ENCODE data around the gene FTHL17.

DNA sequence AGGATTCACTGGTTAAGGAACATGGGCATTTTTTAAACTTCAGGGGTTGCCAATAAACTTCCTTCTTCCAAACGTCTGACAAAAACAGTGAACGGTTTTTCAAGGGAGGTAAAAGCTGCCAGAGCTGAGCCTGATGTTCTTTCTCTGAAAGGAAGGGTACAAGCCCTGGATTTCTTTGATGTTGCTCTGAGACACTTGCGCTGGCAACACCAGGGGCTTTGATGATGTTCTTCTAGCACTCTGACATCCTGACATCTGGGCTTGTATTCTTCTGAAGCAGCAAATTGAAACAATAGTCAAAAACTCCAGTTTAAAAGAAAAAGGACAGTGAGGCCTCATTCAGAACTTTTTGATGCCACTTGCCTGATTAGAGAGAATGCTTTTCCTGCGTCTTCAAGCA, 11.8 kb downstream of the FTHL17 start:
- TF ChIP-seq, protein P1, sequence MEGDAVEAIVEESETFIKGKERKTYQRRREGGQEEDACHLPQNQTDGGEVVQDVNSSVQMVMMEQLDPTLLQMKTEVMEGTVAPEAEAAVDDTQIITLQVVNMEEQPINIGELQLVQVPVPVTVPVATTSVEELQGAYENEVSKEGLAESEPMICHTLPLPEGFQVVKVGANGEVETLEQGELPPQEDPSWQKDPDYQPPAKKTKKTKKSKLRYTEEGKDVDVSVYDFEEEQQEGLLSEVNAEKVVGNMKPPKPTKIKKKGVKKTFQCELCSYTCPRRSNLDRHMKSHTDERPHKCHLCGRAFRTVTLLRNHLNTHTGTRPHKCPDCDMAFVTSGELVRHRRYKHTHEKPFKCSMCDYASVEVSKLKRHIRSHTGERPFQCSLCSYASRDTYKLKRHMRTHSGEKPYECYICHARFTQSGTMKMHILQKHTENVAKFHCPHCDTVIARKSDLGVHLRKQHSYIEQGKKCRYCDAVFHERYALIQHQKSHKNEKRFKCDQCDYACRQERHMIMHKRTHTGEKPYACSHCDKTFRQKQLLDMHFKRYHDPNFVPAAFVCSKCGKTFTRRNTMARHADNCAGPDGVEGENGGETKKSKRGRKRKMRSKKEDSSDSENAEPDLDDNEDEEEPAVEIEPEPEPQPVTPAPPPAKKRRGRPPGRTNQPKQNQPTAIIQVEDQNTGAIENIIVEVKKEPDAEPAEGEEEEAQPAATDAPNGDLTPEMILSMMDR (IDR thresholded peaks at IDR 0.05): no peak
- no peak for TF ChIP-seq POLR2AphosphoS5 (IDR thresholded peaks at IDR 0.05)

Data from esophagus muscularis mucosa (tissue), 3 donors.